GM10266 (cell line): ENCODE measurements around the gene LCN6.

Experiments
- DNase-seq: peaks from one replicate; pipeline ENCODE4 v3.0.0; 2012; ENCODE audit errors: extremely low spot score
- CTCF ChIP-seq: IDR thresholded peaks from 2 replicates; pipeline ENCODE4 v1.5.1; 2012; ENCODE audit warnings: mild to moderate bottlenecking, low read depth; ENCODE audit not compliant: control insufficient read depth, insufficient read depth; ENCODE audit errors: missing control alignments

Gene LCN6

GRCh38 chr9:136740069-136740468 lies 8.3 kb downstream of the LCN6 start:
- no peak for DNase-seq

GRCh38 chr9:136739509-136739908 lies 8.8 kb downstream of the LCN6 start:
- no peak for DNase-seq
- no peak for TF ChIP-seq CTCF

More at GRCh38 chr9:136740069-136740468, 8.3 kb downstream of the LCN6 start:
- TF ChIP-seq CTCF = no peak

- no peak for TF ChIP-seq CTCF
- no peak for DNase-seq
Observed at GRCh38 chr9:136738960-136739359, 9.4 kb downstream of the LCN6 start.

- TF ChIP-seq CTCF = no peak
- no peak for DNase-seq
Observed at GRCh38 chr9:136735812-136736480, 12.4 kb downstream of the LCN6 start.

GRCh38 chr9:136734837-136735496 lies 13.4 kb downstream of the LCN6 start:
- DNase-seq = no peak

GRCh38 chr9:136733611-136734010 lies 14.7 kb downstream of the LCN6 start:
- DNase-seq = no peak
- no peak for TF ChIP-seq CTCF

More at GRCh38 chr9:136734837-136735496, 13.4 kb downstream of the LCN6 start:
- TF ChIP-seq CTCF = no peak

GRCh38 chr9:136732444-136733178 lies 15.7 kb downstream of the LCN6 start:
- TF ChIP-seq CTCF = no peak
- DNase-seq = no peak
